H9 (cell line): ENCODE measurements around the gene SPSB4. TPM values are rescaled to one million over a fixed set of nuclear protein-coding genes. Genes with fewer than 3 reads are reported as not detected.

Experiments used
- DNase-seq: peaks from one replicate; pipeline ENCODE4 v3.0.0-alpha.2; 2017
- H2AFZ ChIP-seq: one replicate; pipeline ENCODE4 v1.6.1; 2013; ENCODE audit warnings: mild to moderate bottlenecking, low read length, control low read depth, moderate library complexity
- H2AK5ac ChIP-seq: 2 replicates; pipeline ENCODE4 v1.6.1; 2013; ENCODE audit warnings: low read length, control low read depth, mixed read lengths; ENCODE audit not compliant: insufficient read length
- H2BK120ac ChIP-seq: one replicate; pipeline ENCODE4 v1.6.1; 2013; ENCODE audit warnings: low read depth, mild to moderate bottlenecking, low read length, control low read depth, inconsistent platforms; ENCODE audit not compliant: poor library complexity, severe bottlenecking
- H2BK12ac ChIP-seq: 2 replicates; pipeline ENCODE4 v1.6.1; 2013; ENCODE audit warnings: low read length, control low read depth, mixed read lengths, low read depth; ENCODE audit not compliant: insufficient read length
- H2BK15ac ChIP-seq: 2 replicates; pipeline ENCODE4 v1.6.1; 2013; ENCODE audit warnings: low read depth, low read length, control low read depth
- H2BK20ac ChIP-seq: one replicate; pipeline ENCODE4 v1.6.1; 2013; ENCODE audit warnings: low read depth, mild to moderate bottlenecking, low read length, control low read depth, inconsistent platforms; ENCODE audit not compliant: poor library complexity, severe bottlenecking
- H2BK5ac ChIP-seq: 2 replicates; pipeline ENCODE4 v1.6.1; 2013; ENCODE audit warnings: low read length, control low read depth, mixed read lengths; ENCODE audit not compliant: insufficient read length
- H3K14ac ChIP-seq: 2 replicates; pipeline ENCODE4 v1.6.1; 2013; ENCODE audit warnings: low read length, control low read depth; ENCODE audit not compliant: insufficient read depth
- H3K18ac ChIP-seq: 2 replicates; pipeline ENCODE4 v1.6.1; 2013; ENCODE audit warnings: low read depth, mild to moderate bottlenecking, mixed read lengths, low read length, control low read depth; ENCODE audit not compliant: insufficient read length
- H3K23ac ChIP-seq: 2 replicates; pipeline ENCODE4 v1.6.1; 2013; ENCODE audit warnings: low read length, control low read depth, mixed read lengths, low read depth; ENCODE audit not compliant: insufficient read length
- H3K23me2 ChIP-seq: 2 replicates; pipeline ENCODE4 v1.6.1; 2013; ENCODE audit warnings: low read depth, mild to moderate bottlenecking, mixed read lengths, low read length, control low read depth; ENCODE audit not compliant: insufficient read length, poor library complexity, severe bottlenecking
- H3K27ac ChIP-seq: 2 replicates; pipeline ENCODE4 v1.5.1; 2013; ENCODE audit warnings: low read length, control low read depth, mixed read lengths, low read depth; ENCODE audit not compliant: insufficient read length
- H3K27me3 ChIP-seq: 2 replicates; pipeline ENCODE4 v1.6.1; 2013; ENCODE audit warnings: low read length, control low read depth, inconsistent platforms; ENCODE audit not compliant: insufficient read depth
- H3K4ac ChIP-seq: 2 replicates; pipeline ENCODE4 v1.6.1; 2013; ENCODE audit warnings: low read depth, mild to moderate bottlenecking, control low read depth, inconsistent platforms, low read length, moderate library complexity
- H3K4me1 ChIP-seq: 2 replicates; pipeline ENCODE4 v1.6.1; 2013; ENCODE audit warnings: low read length, control low read depth, inconsistent platforms; ENCODE audit not compliant: insufficient read depth
- H3K4me2 ChIP-seq: 2 replicates; pipeline ENCODE4 v1.6.1; 2013; ENCODE audit warnings: low read length, control low read depth, mixed read lengths; ENCODE audit not compliant: insufficient read length, insufficient read depth
- H3K56ac ChIP-seq: 2 replicates; pipeline ENCODE4 v1.6.1; 2013; ENCODE audit warnings: low read depth, mild to moderate bottlenecking, mixed read lengths, low read length, control low read depth; ENCODE audit not compliant: insufficient read length
- H3K79me1 ChIP-seq: 2 replicates; pipeline ENCODE4 v1.6.1; 2013; ENCODE audit warnings: low read depth, mild to moderate bottlenecking, moderate library complexity, low read length, control low read depth, inconsistent platforms; ENCODE audit not compliant: insufficient read depth, poor library complexity, severe bottlenecking
- H3K79me2 ChIP-seq: 2 replicates; pipeline ENCODE4 v1.6.1; 2013; ENCODE audit warnings: low read length, control low read depth, inconsistent platforms; ENCODE audit not compliant: insufficient read depth
- H3K9ac ChIP-seq: 2 replicates; pipeline ENCODE4 v1.6.1; 2013; ENCODE audit warnings: low read length, control low read depth, mixed read lengths; ENCODE audit not compliant: insufficient read length; ENCODE audit errors: extremely low read depth
- H3K9me3 ChIP-seq: one replicate; pipeline ENCODE4 v1.6.1; 2013; ENCODE audit warnings: low read depth, low read length, inconsistent platforms; ENCODE audit not compliant: control insufficient read depth
- H3T11ph ChIP-seq: one replicate; pipeline ENCODE4 v1.6.1; 2013; ENCODE audit warnings: mild to moderate bottlenecking, low read length, control low read depth, inconsistent platforms
- H4K20me1 ChIP-seq: one replicate; pipeline ENCODE4 v1.6.1; 2013; ENCODE audit not compliant: control insufficient read depth, insufficient read length, insufficient read depth
- H4K5ac ChIP-seq: 2 replicates; pipeline ENCODE4 v1.6.1; 2013; ENCODE audit warnings: low read depth, mild to moderate bottlenecking, mixed read lengths, low read length, control low read depth; ENCODE audit not compliant: insufficient read length
- H4K8ac ChIP-seq: replicated peaks from 2 replicates; pipeline ENCODE4 v1.6.1; 2013; ENCODE audit warnings: low read length, control low read depth, mixed read lengths, low read depth; ENCODE audit not compliant: insufficient read length
- H4K91ac ChIP-seq: 2 replicates; pipeline ENCODE4 v1.6.1; 2013; ENCODE audit warnings: low read depth, mild to moderate bottlenecking, moderate library complexity, mixed read lengths, low read length, control low read depth; ENCODE audit not compliant: insufficient read length
- H3K27ac Mint-ChIP-seq, 3 experiments: 2 replicates in 2 of 3; 3 replicates in 1 of 3; pipeline ENCODE4 v1.8.0; 2020 to 2021; ENCODE audit warnings: mixed read lengths in 3 of 3, mild to moderate bottlenecking in 1 of 3, moderate library complexity in 1 of 3
- H3K27me3 Mint-ChIP-seq: 2 replicates; pipeline ENCODE4 v1.8.0; 2021; ENCODE audit warnings: low read depth, mild to moderate bottlenecking, moderate library complexity, mixed read lengths
- H3K36me3 Mint-ChIP-seq, 3 experiments: 2 replicates in 2 of 3; 3 replicates in 1 of 3; pipeline ENCODE4 v1.8.0; 2020 to 2021; ENCODE audit warnings: low read depth in 3 of 3, mixed read lengths in 3 of 3; ENCODE audit not compliant: insufficient read depth in 1 of 3
- H3K4me1 Mint-ChIP-seq, 2 experiments: 2 replicates each; pipeline ENCODE4 v1.8.0; 2020; ENCODE audit warnings: mixed read lengths in 2 of 2
- H3K4me3 Mint-ChIP-seq, 2 experiments: 2 replicates in 1 of 2; 3 replicates in 1 of 2; pipeline ENCODE4 v1.8.0; 2020 to 2021; ENCODE audit warnings: mild to moderate bottlenecking in 2 of 2, mixed read lengths in 2 of 2, moderate library complexity in 1 of 2
- H3K9me3 Mint-ChIP-seq, 2 experiments: 2 replicates in 1 of 2; 3 replicates in 1 of 2; pipeline ENCODE4 v1.8.0; 2020; ENCODE audit warnings: mild to moderate bottlenecking in 2 of 2, mixed read lengths in 2 of 2, moderate library complexity in 1 of 2
- CTCF ChIP-seq: fragments of 200-600 bp; sonication (generic); conservative IDR thresholded peaks from 3 replicates; pipeline ENCODE4 v1.8.0; 2021; ENCODE audit warnings: antibody characterized with exemption, mild to moderate bottlenecking
- WGBS: extraction: QIAGEN DNeasy Blood & Tissue Kit; methylation state at CpG from one replicate; pipeline ENCODE4 v1.1.7; 2013; ENCODE audit warnings: missing lambda C conversion rate, low lambda C conversion rate, mixed read lengths; ENCODE audit not compliant: insufficient read length; ENCODE audit errors: extremely low coverage; 5-methylcytosine and 5-hydroxymethylcytosine counted together
- total RNA-seq: library from RNA; stranded (reverse); gene quantifications from 2 replicates; pipeline ENCODE4 v1.2.1, GENCODE V29; 2021

SPSB4 gene
- total RNA-seq, 1 experiment from 2014 or later = 6.2 TPM

- H3K4ac ChIP-seq = no peak overlapping the region
- no peaks in the 10 kb centered on the region for H3K4me1 ChIP-seq
- H3K27ac Mint-ChIP-seq = no peak overlapping the region
- no peak overlapping the region for H3K14ac ChIP-seq
- H4K91ac ChIP-seq = no peak overlapping the region
- H2BK15ac ChIP-seq = no peak overlapping the region
- no peak overlapping the region for H2BK120ac ChIP-seq
- H3K27me3 ChIP-seq = no peaks in the 10 kb centered on the region
- H3K27me3 Mint-ChIP-seq = peaks cover 2% of the 10 kb centered on the region
- no peaks in the 10 kb centered on the region for H3K36me3 Mint-ChIP-seq
- H3K4me3 Mint-ChIP-seq = no peak overlapping the region
- H4K5ac ChIP-seq = no peak overlapping the region
- H3K18ac ChIP-seq = no peak overlapping the region
- H3K4me2 ChIP-seq = no peak overlapping the region
- no peak overlapping the region for H3K9ac ChIP-seq
- H4K20me1 ChIP-seq = no peaks in the 10 kb centered on the region
- H2BK12ac ChIP-seq = no peak overlapping the region
- no peaks in the 10 kb centered on the region for H3K9me3 ChIP-seq
- no peak overlapping the region for H2AFZ ChIP-seq
- H3K23me2 ChIP-seq = peaks cover 3% of the 10 kb centered on the region
- no peak overlapping the region for H3T11ph ChIP-seq
- no peak for DNase-seq
- H3K4me1 Mint-ChIP-seq = peaks cover 2 to 5% of the 10 kb centered on the region in 2 experiments; a peak in 3 of 4 replicates
- no peaks in the 10 kb centered on the region for H3K79me1 ChIP-seq
- WGBS = no CpG with 5 or more reads among the region's 5 CpGs
- no peak overlapping the region for H3K27ac ChIP-seq
- no peak overlapping the region for H3K23ac ChIP-seq
- no peak for TF ChIP-seq CTCF
- no peaks in the 10 kb centered on the region for H3K79me2 ChIP-seq
- no peak overlapping the region for H4K8ac ChIP-seq
- H2BK5ac ChIP-seq = no peak overlapping the region
- no peak overlapping the region for H2BK20ac ChIP-seq
- H2AK5ac ChIP-seq = no peak overlapping the region
- H3K56ac ChIP-seq = no peak overlapping the region
- H3K9me3 Mint-ChIP-seq = no peaks in the 10 kb centered on the region; a peak in 1 of 5 replicates
Measured at GRCh38 chr3:141124715-141125114, 73.6 kb downstream of the SPSB4 start.
